OCI-LY7 (cell line): ENCODE results near the gene POU2AF3. TPM values are rescaled to one million over a fixed set of nuclear protein-coding genes. Genes with fewer than 3 reads are reported as not detected.

ENCODE experiments used
- BruUV-seq: library from RNA; stranded (reverse); fragments of 400-500 nt; replicated peaks from 2 replicates; lab custom pipeline; 2021; lab: Mats Ljungman, UMichigan
- CTCF ChIA-PET: fragments of 300-600 bp; sonication (Branson Sonifier 250); formaldehyde crosslinking; loops from one replicate; lab custom pipeline; 2022; ENCODE audit warnings: antibody characterized with exemption; ENCODE audit not compliant: unreplicated experiment; lab: Charles Lee
- POLR2A ChIA-PET: fragments of 300-600 bp; sonication (Branson Sonifier 250); formaldehyde crosslinking; loops from one replicate; lab custom pipeline; 2022; ENCODE audit warnings: antibody characterized with exemption; lab: Charles Lee
- DNase-seq: peaks from one replicate; pipeline ENCODE4 v3.0.0-alpha.2; 2015; ENCODE audit warnings: low spot score
- H2AFZ ChIP-seq: fragments of 200-600 bp; sonication (generic), shearing (Covaris generic); 2 replicates; pipeline ENCODE4 v1.6.1; 2014; ENCODE audit warnings: mild to moderate bottlenecking, antibody characterized with exemption, low read length, moderate library complexity
- H3K27ac ChIP-seq: fragments of 200-600 bp; sonication (generic); 2 replicates; pipeline ENCODE4 v1.5.1; 2014; ENCODE audit warnings: mixed run types, low read depth, mild to moderate bottlenecking, moderate library complexity, low read length, inconsistent platforms; ENCODE audit not compliant: poor library complexity, severe bottlenecking
- H3K36me3 ChIP-seq: fragments of 200-600 bp; sonication (generic); 2 replicates; pipeline ENCODE4 v1.6.1; 2014; ENCODE audit warnings: mild to moderate bottlenecking, antibody characterized with exemption, low read length, moderate library complexity, mixed read lengths; ENCODE audit not compliant: insufficient read depth
- H3K4me1 ChIP-seq: fragments of 200-600 bp; sonication (generic); 2 replicates; pipeline ENCODE4 v1.5.1; 2014; ENCODE audit warnings: mild to moderate bottlenecking, low read length; ENCODE audit not compliant: insufficient read depth, poor library complexity, severe bottlenecking
- H3K4me2 ChIP-seq: fragments of 200-600 bp; sonication (generic); 2 replicates; pipeline ENCODE4 v1.6.1; 2014; ENCODE audit warnings: mild to moderate bottlenecking, low read length
- H3K4me3 ChIP-seq: fragments of 200-600 bp; sonication (generic); 2 replicates; pipeline ENCODE4 v1.5.1; 2014; ENCODE audit warnings: mild to moderate bottlenecking, low read depth, low read length; ENCODE audit not compliant: poor library complexity, severe bottlenecking
- H3K79me2 ChIP-seq: fragments of 200-600 bp; sonication (generic); 2 replicates; pipeline ENCODE4 v1.6.1; 2016; ENCODE audit warnings: low read depth, mild to moderate bottlenecking, low read length, moderate library complexity, mixed read lengths; ENCODE audit not compliant: insufficient read depth
- H3K9me2 ChIP-seq: fragments of 200-600 bp; sonication (generic); 2 replicates; pipeline ENCODE4 v1.6.1; 2016; ENCODE audit warnings: mild to moderate bottlenecking, low read length, mixed read lengths; ENCODE audit not compliant: insufficient read depth
- H3K9me3 ChIP-seq: fragments of 200-600 bp; sonication (generic); 2 replicates; pipeline ENCODE4 v1.6.1; 2014; ENCODE audit warnings: mild to moderate bottlenecking, mixed run types, low read length, mixed read lengths
- H4K20me1 ChIP-seq: fragments of 200-600 bp; sonication (generic); 2 replicates; pipeline ENCODE4 v1.6.1; 2014; ENCODE audit warnings: mild to moderate bottlenecking, antibody characterized with exemption, low read length, moderate library complexity, mixed read lengths; ENCODE audit not compliant: insufficient read depth
- CTCF ChIP-seq: fragments of 200-600 bp; sonication (generic); conservative IDR thresholded peaks from 2 replicates; pipeline ENCODE4 v1.5.1; 2014; ENCODE audit warnings: mild to moderate bottlenecking, antibody characterized with exemption, low read length, moderate library complexity, mixed read lengths
- EZH2phosphoT487 ChIP-seq: fragments of 200-600 bp; sonication (generic); IDR thresholded peaks from 2 replicates; pipeline ENCODE4 v1.6.1; 2018; ENCODE audit warnings: low read depth, borderline replicate concordance, mild to moderate bottlenecking, mixed run types, antibody characterized with exemption, low read length, moderate library complexity, mixed read lengths
- intact Hi-C: fragments of 100-400 bp; cut with micrococcal nuclease; formaldehyde crosslinking; loops from one replicate; pipeline ENCODE4 v1.10.0; 2022; ENCODE audit not compliant: unreplicated experiment
- total RNA-seq, 2 experiments: library from RNA; depleted of rRNA in 1 of 2; stranded (reverse); fragments of >200 nt in 1 of 2; shearing (Covaris generic) in 1 of 2; gene quantifications; 2 replicates each; pipeline ENCODE4 v1.2.3, GENCODE V29; 2014 to 2022

POU2AF3 gene
- total RNA-seq, 2 experiments from 2014 or later, result not detected

- Histone ChIP-seq H3K36me3 (no peaks in the 10 kb centered on the region), H3K27ac (no peak overlapping the region), H4K20me1 (no peaks in the 10 kb centered on the region), H3K79me2 (no peaks in the 10 kb centered on the region), H3K9me3 (no peaks in the 10 kb centered on the region), H3K4me3 (no peak overlapping the region), H3K4me1 (peaks cover 1% of the 10 kb centered on the region), H2AFZ (no peak overlapping the region), H3K4me2 (no peak overlapping the region), H3K9me2 (no peaks in the 10 kb centered on the region)
- POLR2A ChIA-PET, result interaction anchor here (1.1 kb wide), 1 partner anchor 12 kb away, joined by 4 read pairs; no protein-coding TSS in a partner anchor
- CTCF ChIA-PET, result no interaction called here
- TF ChIP-seq EZH2phosphoT487 (no peak), CTCF (no peak)
- no peak for DNase-seq
- intact Hi-C loops, result no loop called here
- BruUV-seq, result no TSS peak
These were observed 38.5 kb upstream of the POU2AF3 start for GRCh38 chr11:111259896-111260295.

- H4K20me1 ChIP-seq, result no peaks in the 10 kb centered on the region
- no TSS peak for BruUV-seq
- H3K79me2 ChIP-seq, result no peaks in the 10 kb centered on the region
- no peak for DNase-seq
- H2AFZ ChIP-seq, result no peak overlapping the region
- POLR2A ChIA-PET, result no interaction called here
- H3K36me3 ChIP-seq, result no peaks in the 10 kb centered on the region
- H3K4me3 ChIP-seq, result no peak overlapping the region
- no peaks in the 10 kb centered on the region for H3K9me3 ChIP-seq
- TF ChIP-seq CTCF, result no peak
- TF ChIP-seq EZH2phosphoT487, result no peak
- intact Hi-C loops, result no loop called here
- H3K4me2 ChIP-seq, result no peak overlapping the region
- CTCF ChIA-PET, result no interaction called here
- peaks cover 7% of the 10 kb centered on the region for H3K4me1 ChIP-seq
- H3K27ac ChIP-seq, result no peak overlapping the region
- H3K9me2 ChIP-seq, result no peaks in the 10 kb centered on the region
These were observed 37.5 kb upstream of the POU2AF3 start for GRCh38 chr11:111260811-111261210.

- ChIA-PET CTCF (no interaction called here), POLR2A (interaction anchor here (0.6 kb wide), 1 partner anchor 354 kb away, joined by 3 read pairs; no protein-coding TSS in a partner anchor)
- Histone ChIP-seq H3K4me3 (no peak overlapping the region), H2AFZ (no peak overlapping the region; the same call in 1 of the 2 replicates), H3K36me3 (no peaks in the 10 kb centered on the region), H3K4me2 (peak overlapping the region; percentile 29; the same call in 1 of the 2 replicates), H3K9me2 (no peaks in the 10 kb centered on the region), H3K79me2 (no peaks in the 10 kb centered on the region), H3K4me1 (peaks cover 15% of the 10 kb centered on the region), H4K20me1 (no peaks in the 10 kb centered on the region), H3K9me3 (no peaks in the 10 kb centered on the region), H3K27ac (no peak overlapping the region)
- no TSS peak for BruUV-seq
- intact Hi-C loops, result no loop called here
- no peak for DNase-seq
- no peak for TF ChIP-seq EZH2phosphoT487
- TF ChIP-seq CTCF, result no peak
These were observed 33.7 kb upstream of the POU2AF3 start for GRCh38 chr11:111264646-111265045.
